ENCODE measurements around the gene SARDH. TPM values are rescaled to one million over a fixed set of nuclear protein-coding genes. Genes with fewer than 3 reads are reported as not detected.

Gene SARDH
- total and polyA plus RNA-seq, 2 donors (not counting 3 experiments of a cell fraction or from before 2014, with no cell fraction given) = 0.19 to 0.44 TPM

- CTCF ChIA-PET = no interaction called here
- no peaks in the 10 kb centered on the region for H3K4me1 ChIP-seq (ENCODE audit: control insufficient read depth, extremely low read depth, insufficient read depth, low read length)
- H3K9me3 ChIP-seq (replicated peaks; ENCODE audit: control insufficient read depth, insufficient read depth, low read length) = no peaks in the 10 kb centered on the region
- H3K27me3 ChIP-seq (ENCODE audit: control insufficient read depth in 2 of 2, insufficient read depth in 2 of 2, low read length in 2 of 2) = peaks cover 0 to under 1% of the 10 kb centered on the region in 2 experiments
- BruUV-seq (replicated peaks) = no TSS peak
- no peaks in the 10 kb centered on the region for H3K9me1 ChIP-seq (replicated peaks; ENCODE audit: control insufficient read depth, extremely low read depth, insufficient read depth, low read length)
- DNase-seq (ENCODE audit: low read depth, low spot score) = no peak
- no peak overlapping the region for H3K27ac ChIP-seq (ENCODE audit: insufficient read depth, low read depth, low read length)
- H3K36me3 ChIP-seq (ENCODE audit: control insufficient read depth in 2 of 2, extremely low read depth in 1 of 2, insufficient read depth in 2 of 2, low read length in 2 of 2) = no peaks in the 10 kb centered on the region
- TF ChIP-seq POLR2AphosphoS5 (IDR thresholded peaks at IDR 0.05; ENCODE audit: insufficient read depth, low read depth, low read length) (no peak), EZH2 (IDR thresholded peaks at IDR 0.05; ENCODE audit: borderline replicate concordance, low read depth, low read length, severe bottlenecking) (no peak), JUN (IDR thresholded peaks at IDR 0.05; ENCODE audit: borderline replicate concordance, insufficient read depth, insufficient read length, low read depth) (no peak), FOS (IDR thresholded peaks at IDR 0.05; ENCODE audit: borderline replicate concordance, insufficient read depth, low read length) (no peak), MYC (IDR thresholded peaks at IDR 0.05; ENCODE audit: low read depth, low read length) (no peak), POLR2A (IDR thresholded peaks at IDR 0.05; ENCODE audit: low read depth, low read length) (no peak), GATA2 (IDR thresholded peaks at IDR 0.05; ENCODE audit: insufficient read depth, insufficient read length, low read depth, low read length) (no peak)
- TF ChIP-seq, protein P1, sequence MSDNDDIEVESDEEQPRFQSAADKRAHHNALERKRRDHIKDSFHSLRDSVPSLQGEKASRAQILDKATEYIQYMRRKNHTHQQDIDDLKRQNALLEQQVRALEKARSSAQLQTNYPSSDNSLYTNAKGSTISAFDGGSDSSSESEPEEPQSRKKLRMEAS (IDR thresholded peaks at IDR 0.05; ENCODE audit: insufficient read depth, insufficient read length) = no peak
- TF ChIP-seq, protein P2, sequence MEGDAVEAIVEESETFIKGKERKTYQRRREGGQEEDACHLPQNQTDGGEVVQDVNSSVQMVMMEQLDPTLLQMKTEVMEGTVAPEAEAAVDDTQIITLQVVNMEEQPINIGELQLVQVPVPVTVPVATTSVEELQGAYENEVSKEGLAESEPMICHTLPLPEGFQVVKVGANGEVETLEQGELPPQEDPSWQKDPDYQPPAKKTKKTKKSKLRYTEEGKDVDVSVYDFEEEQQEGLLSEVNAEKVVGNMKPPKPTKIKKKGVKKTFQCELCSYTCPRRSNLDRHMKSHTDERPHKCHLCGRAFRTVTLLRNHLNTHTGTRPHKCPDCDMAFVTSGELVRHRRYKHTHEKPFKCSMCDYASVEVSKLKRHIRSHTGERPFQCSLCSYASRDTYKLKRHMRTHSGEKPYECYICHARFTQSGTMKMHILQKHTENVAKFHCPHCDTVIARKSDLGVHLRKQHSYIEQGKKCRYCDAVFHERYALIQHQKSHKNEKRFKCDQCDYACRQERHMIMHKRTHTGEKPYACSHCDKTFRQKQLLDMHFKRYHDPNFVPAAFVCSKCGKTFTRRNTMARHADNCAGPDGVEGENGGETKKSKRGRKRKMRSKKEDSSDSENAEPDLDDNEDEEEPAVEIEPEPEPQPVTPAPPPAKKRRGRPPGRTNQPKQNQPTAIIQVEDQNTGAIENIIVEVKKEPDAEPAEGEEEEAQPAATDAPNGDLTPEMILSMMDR (IDR thresholded peaks at IDR 0.05; ENCODE audit: extremely low read depth in 1 of 2, insufficient read depth in 1 of 2, low read depth in 1 of 2, low read length in 2 of 2) = no peak
- H4K20me1 ChIP-seq (replicated peaks; ENCODE audit: control insufficient read depth, extremely low read depth, insufficient read depth, low read length) = no peaks in the 10 kb centered on the region
- dilution Hi-C loops (cut with MboI; ENCODE audit: extremely low pct_ligation_motif_present, low sequenced_read_pairs) (no loop called here), intact Hi-C loops (cut with micrococcal nuclease) (no loop called here)
- FAIRE-seq = no peak
- POLR2A ChIA-PET = no interaction called here
- H2AFZ ChIP-seq (ENCODE audit: low read depth, low read length) = no peak overlapping the region
- H3K9ac ChIP-seq (replicated peaks; ENCODE audit: extremely low read depth, insufficient read depth, low read length) = no peak overlapping the region
- no peaks in the 10 kb centered on the region for H3K79me2 ChIP-seq (ENCODE audit: control insufficient read depth, insufficient read depth, low read length)
- H3K4me2 ChIP-seq (ENCODE audit: insufficient read depth, low read length) = no peak overlapping the region
- H3K4me3 ChIP-seq (replicated peaks in 1 of 3; ENCODE audit: insufficient read depth in 1 of 3, low read depth in 1 of 3, low read length in 3 of 3) = no peak overlapping the region
Measured at GRCh38 chr9:133707763-133708245, 30.3 kb downstream of the SARDH start.
